ENCODE measurements around the gene VAT1. TPM values are rescaled to one million over a fixed set of nuclear protein-coding genes. Genes with fewer than 3 reads are reported as not detected.

Gene VAT1
- total and polyA plus RNA-seq, 2 donors (not counting 1 experiment from before 2014, with no cell fraction given): 234 to 297 TPM

- Histone ChIP-seq H3K4me3 (replicated peaks in 1 of 4; ENCODE audit: control extremely low read depth in 1 of 4, insufficient read depth in 1 of 4, low read depth in 3 of 4, low read length in 4 of 4) (no peak overlapping the region), H3K79me2 (ENCODE audit: control insufficient read depth, insufficient read depth, low read length) (no peaks in the 10 kb centered on the region), H3K4me1 (ENCODE audit: control insufficient read depth, extremely low read depth, insufficient read depth, low read length) (no peaks in the 10 kb centered on the region), H3K9me3 (ENCODE audit: control insufficient read depth, insufficient read depth, low read depth, low read length) (no peaks in the 10 kb centered on the region), H3K9ac (ENCODE audit: insufficient read depth, low read length) (no peak overlapping the region), H3K27me3 (ENCODE audit: control insufficient read depth, insufficient read depth, low read length) (no peaks in the 10 kb centered on the region), H3K4me2 (ENCODE audit: extremely low read depth, insufficient read depth, low read length) (no peak overlapping the region), H2AFZ (ENCODE audit: low read length) (no peak overlapping the region), H3K36me3 (ENCODE audit: control insufficient read depth, insufficient read depth, low read length) (no peaks in the 10 kb centered on the region), H4K20me1 (ENCODE audit: control insufficient read depth, extremely low read depth, insufficient read depth, low read length) (no peaks in the 10 kb centered on the region), H3K27ac (ENCODE audit: insufficient read depth, low read length) (no peak overlapping the region)
- no peak for DNase-seq (ENCODE audit: low read depth in 2 of 2)
- TF ChIP-seq, protein P1, sequence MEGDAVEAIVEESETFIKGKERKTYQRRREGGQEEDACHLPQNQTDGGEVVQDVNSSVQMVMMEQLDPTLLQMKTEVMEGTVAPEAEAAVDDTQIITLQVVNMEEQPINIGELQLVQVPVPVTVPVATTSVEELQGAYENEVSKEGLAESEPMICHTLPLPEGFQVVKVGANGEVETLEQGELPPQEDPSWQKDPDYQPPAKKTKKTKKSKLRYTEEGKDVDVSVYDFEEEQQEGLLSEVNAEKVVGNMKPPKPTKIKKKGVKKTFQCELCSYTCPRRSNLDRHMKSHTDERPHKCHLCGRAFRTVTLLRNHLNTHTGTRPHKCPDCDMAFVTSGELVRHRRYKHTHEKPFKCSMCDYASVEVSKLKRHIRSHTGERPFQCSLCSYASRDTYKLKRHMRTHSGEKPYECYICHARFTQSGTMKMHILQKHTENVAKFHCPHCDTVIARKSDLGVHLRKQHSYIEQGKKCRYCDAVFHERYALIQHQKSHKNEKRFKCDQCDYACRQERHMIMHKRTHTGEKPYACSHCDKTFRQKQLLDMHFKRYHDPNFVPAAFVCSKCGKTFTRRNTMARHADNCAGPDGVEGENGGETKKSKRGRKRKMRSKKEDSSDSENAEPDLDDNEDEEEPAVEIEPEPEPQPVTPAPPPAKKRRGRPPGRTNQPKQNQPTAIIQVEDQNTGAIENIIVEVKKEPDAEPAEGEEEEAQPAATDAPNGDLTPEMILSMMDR (conservative IDR thresholded peaks at IDR 0.05 in 1 of 2, IDR thresholded peaks at IDR 0.05 in 1 of 2; ENCODE audit: low read depth in 1 of 2, low read length in 2 of 2): no peak
- no peak for TF ChIP-seq EZH2 (IDR thresholded peaks at IDR 0.05; ENCODE audit: low read length, missing control alignments)
Observed at GRCh38 chr17:43044024-43044423, 21.8 kb upstream of the VAT1 start.

DNA sequence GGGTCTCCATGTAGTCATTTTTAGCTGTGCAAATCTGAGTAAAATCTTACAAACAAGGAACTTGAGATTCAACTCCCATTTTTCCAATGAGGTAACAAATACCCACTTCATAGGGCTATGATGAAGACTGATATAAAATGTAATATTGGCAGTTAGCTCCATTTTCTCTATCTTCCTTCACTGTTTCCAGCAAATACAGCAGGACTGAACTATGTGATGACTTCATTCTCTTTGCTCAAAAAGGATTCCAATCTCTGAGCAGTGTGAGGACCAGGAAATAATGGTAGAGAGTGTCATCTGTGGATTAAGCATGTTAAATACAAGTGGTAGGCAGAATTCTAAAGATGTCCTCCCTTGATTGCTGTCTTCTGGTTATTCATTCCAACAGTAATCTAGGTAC is 21.1 kb upstream of the VAT1 start:
- Histone ChIP-seq H3K9ac (ENCODE audit: insufficient read depth, low read length) (no peak overlapping the region), H3K4me3 (replicated peaks in 1 of 4; ENCODE audit: control extremely low read depth in 1 of 4, insufficient read depth in 1 of 4, low read depth in 3 of 4, low read length in 4 of 4) (no peak overlapping the region), H3K36me3 (ENCODE audit: control insufficient read depth, insufficient read depth, low read length) (no peaks in the 10 kb centered on the region), H4K20me1 (ENCODE audit: control insufficient read depth, extremely low read depth, insufficient read depth, low read length) (no peaks in the 10 kb centered on the region), H3K4me2 (ENCODE audit: extremely low read depth, insufficient read depth, low read length) (no peak overlapping the region), H3K79me2 (ENCODE audit: control insufficient read depth, insufficient read depth, low read length) (no peaks in the 10 kb centered on the region), H3K4me1 (ENCODE audit: control insufficient read depth, extremely low read depth, insufficient read depth, low read length) (no peaks in the 10 kb centered on the region), H3K27ac (ENCODE audit: insufficient read depth, low read length) (no peak overlapping the region), H3K9me3 (ENCODE audit: control insufficient read depth, insufficient read depth, low read depth, low read length) (no peaks in the 10 kb centered on the region), H2AFZ (ENCODE audit: low read length) (no peak overlapping the region), H3K27me3 (ENCODE audit: control insufficient read depth, insufficient read depth, low read length) (no peaks in the 10 kb centered on the region)
- TF ChIP-seq EZH2 (IDR thresholded peaks at IDR 0.05; ENCODE audit: low read length, missing control alignments): no peak
- TF ChIP-seq, protein P1 (conservative IDR thresholded peaks at IDR 0.05 in 1 of 2, IDR thresholded peaks at IDR 0.05 in 1 of 2; ENCODE audit: low read depth in 1 of 2, low read length in 2 of 2): no peak
- peak in 1 of 2 donors; percentile 33 for DNase-seq (ENCODE audit: low read depth in 2 of 2)

GRCh38 chr17:43042025-43042628 is 19.9 kb upstream of the VAT1 start:
- Histone ChIP-seq H3K27ac (ENCODE audit: insufficient read depth, low read length) (no peak overlapping the region), H3K9me3 (ENCODE audit: control insufficient read depth, insufficient read depth, low read depth, low read length) (no peaks in the 10 kb centered on the region), H3K4me2 (ENCODE audit: extremely low read depth, insufficient read depth, low read length) (no peak overlapping the region), H3K4me1 (ENCODE audit: control insufficient read depth, extremely low read depth, insufficient read depth, low read length) (no peaks in the 10 kb centered on the region), H3K9ac (ENCODE audit: insufficient read depth, low read length) (no peak overlapping the region), H3K79me2 (ENCODE audit: control insufficient read depth, insufficient read depth, low read length) (no peaks in the 10 kb centered on the region), H2AFZ (ENCODE audit: low read length) (no peak overlapping the region), H3K27me3 (ENCODE audit: control insufficient read depth, insufficient read depth, low read length) (no peaks in the 10 kb centered on the region), H4K20me1 (ENCODE audit: control insufficient read depth, extremely low read depth, insufficient read depth, low read length) (no peaks in the 10 kb centered on the region), H3K4me3 (replicated peaks in 1 of 4; ENCODE audit: control extremely low read depth in 1 of 4, insufficient read depth in 1 of 4, low read depth in 3 of 4, low read length in 4 of 4) (no peak overlapping the region), H3K36me3 (ENCODE audit: control insufficient read depth, insufficient read depth, low read length) (no peaks in the 10 kb centered on the region)
- peak in 1 of 2 donors; percentile 17 for DNase-seq (ENCODE audit: low read depth in 2 of 2)
- TF ChIP-seq, protein P1 (conservative IDR thresholded peaks at IDR 0.05 in 1 of 2, IDR thresholded peaks at IDR 0.05 in 1 of 2; ENCODE audit: low read depth in 1 of 2, low read length in 2 of 2): no peak
- no peak for TF ChIP-seq EZH2 (IDR thresholded peaks at IDR 0.05; ENCODE audit: low read length, missing control alignments)
